Trophoblast cell (in vitro differentiated cells and primary cell): ENCODE data around the gene KCNH3.

Source experiments
- DNase-seq, 2 donors: peaks; one replicate each; pipeline ENCODE4 v3.0.0-alpha.2; 2016
- H2AFZ ChIP-seq: 2 replicates; pipeline ENCODE4 v1.6.1; 2013; ENCODE audit warnings: low read length, moderate library complexity, mild to moderate bottlenecking; ENCODE audit not compliant: insufficient read depth, poor library complexity
- H2AK5ac ChIP-seq: 2 replicates; pipeline ENCODE4 v1.6.1; 2013; ENCODE audit warnings: mild to moderate bottlenecking, low read length
- H2BK120ac ChIP-seq: 2 replicates; pipeline ENCODE4 v1.6.1; 2013; ENCODE audit warnings: low read length, mild to moderate bottlenecking, moderate library complexity; ENCODE audit not compliant: insufficient read depth, poor library complexity
- H2BK12ac ChIP-seq: 2 replicates; pipeline ENCODE4 v1.6.1; 2013; ENCODE audit warnings: mild to moderate bottlenecking, low read length, moderate library complexity
- H2BK5ac ChIP-seq: 2 replicates; pipeline ENCODE4 v1.6.1; 2013; ENCODE audit warnings: low read length, low read depth, moderate library complexity, mild to moderate bottlenecking; ENCODE audit not compliant: poor library complexity
- H3K14ac ChIP-seq: 2 replicates; pipeline ENCODE4 v1.6.1; 2013; ENCODE audit warnings: mild to moderate bottlenecking, low read length
- H3K18ac ChIP-seq: 2 replicates; pipeline ENCODE4 v1.6.1; 2013; ENCODE audit warnings: mild to moderate bottlenecking, low read length
- H3K23ac ChIP-seq: 2 replicates; pipeline ENCODE4 v1.6.1; 2013; ENCODE audit warnings: low read length
- H3K27ac ChIP-seq: 2 replicates; pipeline ENCODE4 v1.5.1; 2013; ENCODE audit warnings: low read depth, mild to moderate bottlenecking, inconsistent platforms, low read length, moderate library complexity
- H3K27me3 ChIP-seq: 2 replicates; pipeline ENCODE4 v1.6.1; 2013; ENCODE audit warnings: inconsistent platforms, mild to moderate bottlenecking, low read length, moderate library complexity; ENCODE audit not compliant: insufficient read depth
- H3K36me3 ChIP-seq, 2 experiments: 1 replicate in 1 of 2; 2 replicates in 1 of 2; pipeline ENCODE4 v1.6.1; 2013; ENCODE audit warnings: low read length in 2 of 2, mild to moderate bottlenecking in 2 of 2, moderate library complexity in 1 of 2; ENCODE audit not compliant: insufficient read depth in 2 of 2, control insufficient read depth in 1 of 2
- H3K4ac ChIP-seq: 2 replicates; pipeline ENCODE4 v1.6.1; 2013; ENCODE audit warnings: low read depth, mild to moderate bottlenecking, low read length, moderate library complexity
- H3K4me1 ChIP-seq, 2 experiments: 1 replicate in 1 of 2; 2 replicates in 1 of 2; pipeline ENCODE4 v1.6.1; 2013; ENCODE audit warnings: low read length in 2 of 2, mild to moderate bottlenecking in 2 of 2, moderate library complexity in 1 of 2; ENCODE audit not compliant: insufficient read depth in 2 of 2, control insufficient read depth in 1 of 2
- H3K4me2 ChIP-seq: 2 replicates; pipeline ENCODE4 v1.6.1; 2013; ENCODE audit warnings: inconsistent platforms, mild to moderate bottlenecking, low read length, moderate library complexity
- H3K4me3 ChIP-seq: 2 replicates; pipeline ENCODE4 v1.5.1; 2013; ENCODE audit warnings: mild to moderate bottlenecking, low read depth, low read length, inconsistent platforms
- H3K79me1 ChIP-seq: one replicate; pipeline ENCODE4 v1.6.1; 2013; ENCODE audit warnings: low read length
- H3K79me2 ChIP-seq: 2 replicates; pipeline ENCODE4 v1.6.1; 2013; ENCODE audit warnings: low read length, mild to moderate bottlenecking; ENCODE audit not compliant: control insufficient read depth, insufficient read depth, poor library complexity
- H3K9ac ChIP-seq: 2 replicates; pipeline ENCODE4 v1.6.1; 2013; ENCODE audit warnings: mild to moderate bottlenecking, low read length
- H3K9me3 ChIP-seq: 2 replicates; pipeline ENCODE4 v1.6.1; 2013; ENCODE audit warnings: low read depth, mild to moderate bottlenecking, control low read depth, inconsistent platforms, low read length; ENCODE audit not compliant: insufficient read depth
- H4K12ac ChIP-seq: 2 replicates; pipeline ENCODE4 v1.6.1; 2013; ENCODE audit warnings: low read depth, mild to moderate bottlenecking, low read length, moderate library complexity
- H4K8ac ChIP-seq: 2 replicates; pipeline ENCODE4 v1.6.1; 2013; ENCODE audit warnings: low read depth, mild to moderate bottlenecking, low read length, moderate library complexity
- H4K91ac ChIP-seq: one replicate; pipeline ENCODE4 v1.6.1; 2013; ENCODE audit warnings: low read depth, mild to moderate bottlenecking, low read length, moderate library complexity
- WGBS: extraction: QIAGEN DNeasy Blood & Tissue Kit; methylation state at CpG from one replicate; pipeline ENCODE4 v1.1.7; 2013; ENCODE audit warnings: missing lambda C conversion rate; ENCODE audit not compliant: insufficient read length, insufficient coverage; ENCODE audit errors: extremely low coverage; 5-methylcytosine and 5-hydroxymethylcytosine counted together

The KCNH3 gene

GRCh38 chr12:49557187-49557916, 18.5 kb downstream of the KCNH3 start:
- Histone ChIP-seq H4K8ac (no peak overlapping the region), H3K18ac (no peak overlapping the region), H2AFZ (no peak overlapping the region), H3K27me3 (no peaks in the 10 kb centered on the region), H3K14ac (no peak overlapping the region), H3K23ac (no peak overlapping the region), H3K4ac (no peak overlapping the region), H2AK5ac (no peak overlapping the region), H2BK5ac (no peak overlapping the region), H3K79me1 (no peaks in the 10 kb centered on the region), H2BK120ac (no peak overlapping the region), H2BK12ac (no peak overlapping the region), H3K79me2 (no peaks in the 10 kb centered on the region), H3K4me2 (no peak overlapping the region), H3K4me3 (no peak overlapping the region), H3K9ac (no peak overlapping the region), H4K12ac (no peak overlapping the region), H3K9me3 (no peaks in the 10 kb centered on the region), H3K36me3 (peaks cover 48 to 54% of the 10 kb centered on the region in 2 experiments), H3K4me1 (no peaks in the 10 kb centered on the region), H4K91ac (no peak overlapping the region), H3K27ac (no peak overlapping the region)
- DNase-seq = no peak
- WGBS = no CpG with 5 or more reads among the region's 18 CpGs

- no peak overlapping the region for H4K12ac ChIP-seq
- DNase-seq = no peak
- no peaks in the 10 kb centered on the region for H3K79me1 ChIP-seq
- no peaks in the 10 kb centered on the region for H3K4me1 ChIP-seq
- no peak overlapping the region for H3K14ac ChIP-seq
- H3K23ac ChIP-seq = no peak overlapping the region
- no peaks in the 10 kb centered on the region for H3K27me3 ChIP-seq
- H2BK12ac ChIP-seq = no peak overlapping the region
- no peak overlapping the region for H3K9ac ChIP-seq
- H2AFZ ChIP-seq = no peak overlapping the region
- no peak overlapping the region for H3K18ac ChIP-seq
- H4K91ac ChIP-seq = no peak overlapping the region
- H3K4me2 ChIP-seq = no peak overlapping the region
- H3K36me3 ChIP-seq = peaks cover 50 to 59% of the 10 kb centered on the region in 2 experiments
- no peak overlapping the region for H3K4ac ChIP-seq
- no peak overlapping the region for H3K4me3 ChIP-seq
- no peak overlapping the region for H2AK5ac ChIP-seq
- WGBS = no CpG with 5 or more reads among the region's 7 CpGs
- H3K79me2 ChIP-seq = no peaks in the 10 kb centered on the region
- no peaks in the 10 kb centered on the region for H3K9me3 ChIP-seq
- no peak overlapping the region for H2BK120ac ChIP-seq
- no peak overlapping the region for H3K27ac ChIP-seq
- no peak overlapping the region for H4K8ac ChIP-seq
- no peak overlapping the region for H2BK5ac ChIP-seq
Observed at GRCh38 chr12:49557917-49558215, 19.0 kb downstream of the KCNH3 start.

- Histone ChIP-seq H2BK5ac (no peak overlapping the region), H3K36me3 (peaks cover 56 to 65% of the 10 kb centered on the region in 2 experiments), H3K79me1 (no peaks in the 10 kb centered on the region), H3K18ac (no peak overlapping the region), H3K27me3 (no peaks in the 10 kb centered on the region), H2BK12ac (no peak overlapping the region), H3K4me2 (no peak overlapping the region), H2AFZ (no peak overlapping the region), H2BK120ac (no peak overlapping the region), H4K12ac (no peak overlapping the region), H3K4me1 (no peaks in the 10 kb centered on the region), H4K8ac (no peak overlapping the region), H3K9ac (no peak overlapping the region), H3K9me3 (no peaks in the 10 kb centered on the region), H3K23ac (no peak overlapping the region), H3K14ac (no peak overlapping the region), H3K79me2 (no peaks in the 10 kb centered on the region), H3K27ac (no peak overlapping the region), H4K91ac (no peak overlapping the region), H3K4me3 (no peak overlapping the region), H2AK5ac (no peak overlapping the region), H3K4ac (no peak overlapping the region)
- no CpG with 5 or more reads among the region's 13 CpGs for WGBS
- DNase-seq = no peak
Observed at GRCh38 chr12:49558526-49558925, 19.7 kb downstream of the KCNH3 start.

- Histone ChIP-seq H2BK5ac (no peak overlapping the region), H3K79me1 (no peaks in the 10 kb centered on the region)
Observed at GRCh38 chr12:49559011-49559675, 20.3 kb downstream of the KCNH3 start.

More at GRCh38 chr12:49559011-49559675, 20.3 kb downstream of the KCNH3 start:
- H3K9ac ChIP-seq = no peak overlapping the region
- no peak overlapping the region for H2BK12ac ChIP-seq
- H3K79me2 ChIP-seq = no peaks in the 10 kb centered on the region
- no peak overlapping the region for H2AK5ac ChIP-seq
- H3K18ac ChIP-seq = no peak overlapping the region
- H3K4me1 ChIP-seq = no peaks in the 10 kb centered on the region
- H3K27ac ChIP-seq = no peak overlapping the region
- H4K91ac ChIP-seq = no peak overlapping the region
- no peak overlapping the region for H4K8ac ChIP-seq
- H2AFZ ChIP-seq = no peak overlapping the region
- no peak overlapping the region for H3K4ac ChIP-seq
- no peak for DNase-seq
- no peaks in the 10 kb centered on the region for H3K27me3 ChIP-seq
- WGBS = no CpG with 5 or more reads among the region's 17 CpGs
- H3K4me3 ChIP-seq = no peak overlapping the region
- H3K36me3 ChIP-seq = peaks cover 61 to 71% of the 10 kb centered on the region in 2 experiments
- H3K14ac ChIP-seq = no peak overlapping the region
- H4K12ac ChIP-seq = no peak overlapping the region
- H3K9me3 ChIP-seq = no peaks in the 10 kb centered on the region
- no peak overlapping the region for H2BK120ac ChIP-seq
- H3K23ac ChIP-seq = no peak overlapping the region
- H3K4me2 ChIP-seq = no peak overlapping the region
